HG02759 (cell line): ENCODE results near the gene CHRNG.

Experiments used
- ATAC-seq: cut with Tn5 transposase; IDR thresholded peaks from one replicate; pipeline ENCODE4 v1.9.1; 2021; ENCODE audit warnings: mild to moderate bottlenecking, moderate library complexity; ENCODE audit not compliant: unreplicated experiment

Gene CHRNG

DNA sequence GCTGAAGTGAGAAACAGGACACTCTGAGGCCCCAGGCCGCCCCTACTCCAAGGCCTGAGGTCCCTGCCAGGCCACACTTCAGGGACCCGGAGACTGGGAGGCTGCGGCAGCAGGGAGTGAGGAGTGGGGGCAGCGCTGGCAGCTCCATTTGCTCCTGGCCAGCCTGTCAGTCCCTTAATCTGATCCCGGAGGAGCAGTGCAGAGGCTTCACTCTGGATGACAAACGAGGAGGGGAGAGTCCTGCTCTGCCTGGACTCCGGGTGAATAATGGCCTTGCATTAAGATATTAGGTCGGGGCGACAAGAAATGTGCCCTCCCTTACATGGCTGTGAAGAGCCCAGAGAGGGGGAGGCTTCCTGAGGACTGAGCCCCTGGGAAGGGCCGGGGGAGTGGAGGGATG is 33.6 kb upstream of the CHRNG start:
- no peak for ATAC-seq

DNA sequence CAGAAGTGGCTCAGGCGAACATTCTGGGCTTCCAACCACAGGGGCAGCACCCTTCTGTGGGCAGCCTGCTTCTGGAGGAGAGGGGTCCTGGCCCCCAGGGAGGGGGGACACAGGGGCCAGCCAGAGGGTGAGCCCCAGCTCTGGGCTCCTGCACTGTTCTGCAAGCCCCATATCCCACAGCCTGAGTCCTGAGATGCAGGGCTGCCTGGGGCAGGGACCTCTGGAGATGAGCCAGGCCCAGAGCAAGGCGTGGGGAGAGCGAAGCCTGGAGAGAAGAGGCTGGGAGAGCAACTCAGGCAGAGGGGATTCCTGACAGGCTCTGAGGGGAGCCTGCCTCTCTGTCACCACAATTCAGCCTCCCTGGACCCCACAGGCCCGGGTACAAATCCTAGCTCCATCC is 32.8 kb upstream of the CHRNG start:
- ATAC-seq: no peak

DNA sequence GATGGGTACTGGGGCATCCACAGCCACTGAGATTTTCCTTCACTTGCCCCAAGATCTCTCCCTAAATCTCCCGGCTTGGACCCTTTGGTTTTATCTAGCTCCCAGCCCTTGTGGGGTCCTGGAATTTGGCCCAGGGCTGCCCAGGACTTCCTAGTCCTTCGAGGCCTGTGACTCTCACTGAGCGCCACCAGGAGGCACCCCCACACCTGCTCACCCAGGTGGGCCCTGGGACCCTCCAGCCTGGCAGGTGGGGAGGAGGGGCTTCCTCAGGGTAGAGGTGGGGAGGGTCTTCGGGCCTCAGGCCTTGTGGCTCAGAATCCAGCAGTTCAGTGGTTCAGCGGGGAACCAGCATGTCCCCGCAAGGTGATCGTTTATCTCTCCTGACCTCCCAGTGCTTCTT is 31.2 kb upstream of the CHRNG start:
- ATAC-seq: no peak

DNA sequence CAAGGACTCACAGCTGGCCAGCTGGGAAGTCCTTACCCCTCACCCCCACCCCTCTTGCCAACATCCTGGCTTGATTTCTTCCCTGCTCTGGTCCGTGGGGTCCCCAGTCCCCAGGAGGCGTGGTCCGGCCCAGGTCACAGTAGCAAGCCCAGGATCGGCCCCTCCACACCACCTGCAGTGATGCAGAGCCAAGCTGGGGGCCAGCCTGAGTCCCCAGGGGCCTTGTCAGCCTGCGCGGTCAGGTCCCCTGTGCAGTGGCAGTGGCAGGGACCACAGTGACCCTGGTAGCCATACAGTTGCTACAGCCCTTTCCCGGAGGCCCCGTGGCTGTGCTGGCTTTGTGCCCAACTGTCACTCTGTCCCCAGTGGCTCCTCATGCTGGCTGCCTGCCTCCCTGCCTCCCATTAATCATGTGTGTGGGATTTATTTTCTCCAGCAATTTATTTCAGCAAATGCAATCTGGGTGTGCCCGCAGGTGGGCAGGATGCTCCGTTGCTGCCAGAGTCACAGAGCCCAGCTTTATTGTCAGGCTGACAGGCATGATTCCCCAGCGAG is 28.1 kb upstream of the CHRNG start:
- ATAC-seq: no peak

DNA sequence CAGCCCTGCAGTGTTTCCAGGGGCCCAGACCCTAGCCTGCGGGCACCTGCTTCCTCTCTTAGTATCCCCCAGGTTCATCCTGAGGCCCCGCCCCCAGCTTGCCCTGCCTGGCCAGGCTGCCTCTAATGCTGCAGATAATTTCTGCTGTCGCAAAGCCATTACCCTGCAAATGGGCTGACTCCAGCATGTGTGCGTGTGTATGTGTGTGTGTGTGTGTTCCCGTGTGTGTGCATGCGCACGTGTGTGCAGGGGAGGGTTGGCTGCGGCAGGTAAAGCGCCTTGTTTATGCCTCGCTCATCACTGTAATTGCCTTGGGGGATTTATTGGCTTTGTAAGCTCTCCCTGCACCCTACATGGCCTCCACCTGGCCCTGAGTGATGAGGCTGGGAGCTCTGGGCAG is 26.9 kb upstream of the CHRNG start:
- no peak for ATAC-seq

DNA sequence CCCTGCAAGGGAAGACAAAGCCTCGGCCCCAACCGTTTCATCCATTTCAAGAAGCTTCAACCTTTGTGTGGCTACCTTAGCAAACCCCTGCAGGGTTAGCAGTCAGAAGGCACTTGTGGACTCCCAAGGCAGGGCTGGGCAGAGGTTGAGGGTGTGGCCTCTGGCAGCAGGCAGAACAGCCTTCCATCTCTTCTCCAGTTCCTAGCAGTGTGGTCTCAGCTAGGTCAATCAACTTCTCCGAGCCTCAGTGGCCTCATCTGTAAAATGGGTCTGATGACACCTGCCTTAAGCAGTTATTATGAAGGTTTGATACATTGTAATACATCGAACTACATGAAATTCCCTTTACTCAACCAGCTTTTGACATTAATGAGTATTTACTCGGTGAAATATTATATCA is 26.1 kb upstream of the CHRNG start:
- ATAC-seq: no peak

DNA sequence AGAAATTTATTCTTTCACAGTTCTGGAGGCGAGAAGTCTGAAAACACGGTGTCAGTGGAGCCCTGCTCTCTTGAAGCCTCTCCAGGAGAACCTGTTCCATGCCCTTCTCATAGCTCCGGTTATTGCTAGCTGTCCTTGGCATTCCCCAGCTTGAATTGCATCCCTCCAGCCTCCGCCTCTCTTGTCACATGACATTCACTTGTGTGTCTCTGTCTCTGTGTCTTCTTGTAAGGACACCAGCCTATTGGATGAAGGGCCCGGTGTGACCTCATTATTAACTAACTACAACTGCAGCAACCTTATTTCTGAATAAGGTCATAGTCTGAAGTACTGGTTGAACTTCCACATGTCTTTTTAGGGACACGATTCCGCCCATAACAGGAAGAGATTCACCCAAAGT is 23.9 kb upstream of the CHRNG start:
- ATAC-seq: no peak

DNA sequence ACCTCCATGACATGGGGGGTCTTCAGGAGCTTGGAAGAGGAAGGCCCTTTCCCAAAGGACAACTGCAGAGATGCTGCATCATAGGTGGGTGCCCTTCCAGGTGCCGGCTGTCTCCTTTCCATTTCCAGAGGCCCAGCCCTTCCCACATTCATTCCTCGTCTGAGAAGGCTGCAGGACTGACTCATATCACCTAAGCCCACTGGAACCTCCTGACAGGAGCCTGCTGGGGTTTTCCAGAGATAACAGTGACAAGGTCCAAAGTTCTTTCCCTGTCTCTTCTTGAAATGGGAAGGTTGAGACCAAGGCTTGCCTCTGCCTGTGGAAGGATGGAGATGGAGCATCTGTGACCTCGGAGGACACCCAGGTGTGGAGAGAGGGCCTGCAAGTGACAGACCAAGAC is 22.9 kb upstream of the CHRNG start:
- no peak for ATAC-seq

DNA sequence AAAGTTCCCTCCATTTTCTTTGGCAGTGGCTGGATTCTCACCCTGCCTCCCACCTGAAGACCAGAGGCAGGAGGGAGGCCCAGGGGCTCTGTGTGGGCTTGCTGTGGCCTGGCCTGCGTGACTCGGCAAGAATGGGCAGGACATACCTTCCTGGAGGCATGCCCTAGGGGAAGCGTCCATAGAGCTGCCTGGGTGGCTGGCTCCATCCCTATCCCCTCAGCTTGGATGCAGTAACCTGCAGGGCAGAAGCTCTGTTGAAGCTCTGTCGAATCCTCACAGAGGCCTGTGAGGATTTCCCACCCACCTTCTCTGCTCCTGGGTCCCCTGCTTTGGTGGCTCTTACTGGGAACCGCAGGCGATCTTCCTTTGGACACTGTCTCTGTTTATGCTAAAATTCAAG is 20.6 kb upstream of the CHRNG start:
- no peak for ATAC-seq

DNA sequence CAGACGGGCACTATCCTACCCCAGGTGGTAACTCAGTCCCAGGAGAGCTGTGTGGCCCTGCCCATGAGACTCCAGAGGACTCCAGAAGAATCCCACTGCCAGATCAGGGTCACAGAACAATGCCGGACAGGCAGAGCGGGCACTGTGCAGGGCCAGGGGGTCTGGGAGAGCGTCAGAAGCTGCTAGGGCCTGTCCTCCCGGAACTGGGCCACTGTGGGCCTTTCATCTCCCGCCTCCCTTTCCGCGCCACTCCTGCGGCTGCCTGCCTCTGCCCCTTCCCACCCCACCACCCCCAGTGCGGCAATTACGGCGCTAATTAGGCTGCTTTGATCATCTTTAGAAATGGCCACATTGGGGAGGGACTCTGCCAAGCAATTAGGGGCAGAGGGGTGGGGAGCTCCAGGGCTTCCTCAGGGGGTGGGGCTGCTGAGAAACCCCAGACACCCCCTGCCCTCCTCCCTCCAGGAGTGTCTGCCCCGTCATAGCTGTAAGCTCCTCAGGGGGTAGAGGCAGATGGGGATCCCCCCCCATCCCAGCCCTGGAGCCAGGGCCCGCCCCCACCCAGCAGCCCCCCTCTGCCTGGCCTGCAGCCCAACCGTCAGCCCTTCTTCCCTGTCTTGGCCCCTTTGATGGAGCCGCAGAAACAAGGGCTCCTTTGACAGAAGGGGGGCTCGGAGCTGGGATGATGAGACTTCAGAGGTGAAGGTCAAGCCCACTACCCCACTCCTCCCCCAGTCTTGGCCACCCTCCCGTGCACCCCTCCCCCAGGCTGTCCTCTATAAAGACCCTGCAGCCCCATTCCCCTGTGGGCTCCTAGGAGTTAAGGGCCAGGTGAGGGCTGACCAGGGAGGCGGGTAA is 19.7 kb upstream of the CHRNG start, which contains the start of gene PRSS56:
Gene PRSS56, plus strand, starts transcription at position 808 of the 858 bp plus-strand sequence. CDS start 211 bp downstream, outside the sequence.
- ATAC-seq: no peak

DNA sequence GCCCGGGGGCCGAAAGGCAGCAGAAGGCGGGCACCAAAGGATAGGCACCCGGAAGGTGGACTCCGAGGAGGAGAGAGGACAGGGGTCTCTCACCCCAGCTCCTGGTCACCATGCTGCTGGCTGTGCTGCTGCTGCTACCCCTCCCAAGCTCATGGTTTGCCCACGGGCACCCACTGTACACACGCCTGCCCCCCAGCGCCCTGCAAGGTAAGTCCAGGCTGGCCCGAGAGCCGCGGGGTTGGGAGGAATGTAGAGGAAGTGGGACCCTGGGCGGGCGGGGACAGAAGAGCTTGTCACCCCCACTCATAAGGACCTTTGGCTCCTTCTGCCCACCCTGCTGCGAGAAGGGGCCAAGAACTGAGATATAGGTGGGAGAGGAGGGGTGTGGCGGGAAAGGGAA is 19.0 kb upstream of the CHRNG start:
- ATAC-seq: no peak

DNA sequence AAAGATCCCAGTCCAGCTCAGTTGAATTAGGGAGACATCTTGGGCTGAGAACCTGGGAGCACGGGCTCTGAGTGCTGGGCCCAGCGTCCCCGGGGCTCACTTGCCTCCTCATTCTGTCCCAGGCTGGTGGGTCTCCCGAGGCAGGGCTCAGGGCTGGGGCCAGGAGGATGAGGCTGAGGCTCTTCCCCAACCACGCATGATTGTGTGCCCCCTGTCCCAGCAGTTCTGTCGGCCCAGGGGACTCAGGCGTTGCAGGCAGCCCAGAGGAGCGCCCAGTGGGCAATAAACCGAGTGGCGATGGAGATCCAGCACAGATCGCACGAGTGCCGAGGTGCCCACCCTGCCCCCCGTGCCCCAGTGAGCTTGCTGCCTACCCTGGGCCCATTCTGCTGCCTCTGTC is 18.4 kb upstream of the CHRNG start:
- ATAC-seq: no peak

DNA sequence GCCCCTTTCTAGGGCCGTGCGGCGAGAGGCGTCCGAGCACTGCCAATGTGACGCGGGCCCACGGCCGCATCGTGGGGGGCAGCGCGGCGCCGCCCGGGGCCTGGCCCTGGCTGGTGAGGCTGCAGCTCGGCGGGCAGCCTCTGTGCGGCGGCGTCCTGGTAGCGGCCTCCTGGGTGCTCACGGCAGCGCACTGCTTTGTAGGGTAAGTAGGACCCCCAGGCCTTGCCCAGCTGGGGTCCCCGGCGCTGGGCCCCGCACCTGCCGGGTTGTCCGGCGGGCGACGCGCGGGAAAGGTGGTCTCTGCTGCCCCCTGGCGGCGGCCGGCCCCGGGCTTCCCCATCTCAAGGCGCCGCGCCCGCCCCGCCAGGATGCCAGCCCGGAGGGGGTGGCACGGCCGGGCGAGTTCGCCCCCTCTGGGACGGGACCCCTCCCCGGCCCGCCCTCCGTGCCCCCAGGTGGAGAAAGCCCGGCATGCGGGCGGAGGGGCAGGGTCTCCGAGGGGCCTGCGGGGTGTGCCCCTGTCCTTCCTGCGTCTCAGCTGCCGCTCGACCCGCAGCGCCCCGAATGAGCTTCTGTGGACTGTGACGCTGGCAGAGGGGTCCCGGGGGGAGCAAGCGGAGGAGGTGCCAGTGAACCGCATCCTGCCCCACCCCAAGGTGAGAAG is 17.4 kb upstream of the CHRNG start:
- peak; percentile 43 for ATAC-seq

DNA sequence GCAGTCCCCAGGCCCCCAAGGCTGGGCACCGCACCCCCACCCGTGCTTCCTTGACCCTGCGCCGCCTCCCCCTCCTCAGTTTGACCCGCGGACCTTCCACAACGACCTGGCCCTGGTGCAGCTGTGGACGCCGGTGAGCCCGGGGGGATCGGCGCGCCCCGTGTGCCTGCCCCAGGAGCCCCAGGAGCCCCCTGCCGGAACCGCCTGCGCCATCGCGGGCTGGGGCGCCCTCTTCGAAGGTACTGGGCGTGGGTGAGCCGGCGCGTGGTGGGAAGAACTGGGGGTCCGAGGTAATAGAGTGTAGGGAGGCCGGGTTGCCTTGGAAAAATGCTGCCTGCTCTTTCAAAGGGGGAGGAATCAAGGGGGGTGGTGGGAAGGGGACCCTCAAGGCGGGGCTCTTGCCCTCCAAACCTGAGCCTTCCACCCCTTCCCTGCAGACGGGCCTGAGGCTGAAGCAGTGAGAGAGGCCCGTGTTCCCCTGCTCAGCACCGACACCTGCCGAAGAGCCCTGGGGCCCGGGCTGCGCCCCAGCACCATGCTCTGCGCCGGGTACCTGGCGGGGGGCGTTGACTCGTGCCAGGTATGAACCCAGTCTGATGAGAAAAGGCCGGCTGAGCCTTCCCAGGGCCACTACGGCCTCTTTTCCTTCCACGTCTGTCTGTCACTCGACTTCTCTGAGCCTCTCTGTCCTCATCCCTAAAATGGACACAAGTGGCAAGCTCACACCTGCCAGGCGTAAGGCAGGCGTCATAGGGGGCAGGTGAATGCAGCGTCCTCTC is 16.7 kb upstream of the CHRNG start:
- ATAC-seq: no peak

DNA sequence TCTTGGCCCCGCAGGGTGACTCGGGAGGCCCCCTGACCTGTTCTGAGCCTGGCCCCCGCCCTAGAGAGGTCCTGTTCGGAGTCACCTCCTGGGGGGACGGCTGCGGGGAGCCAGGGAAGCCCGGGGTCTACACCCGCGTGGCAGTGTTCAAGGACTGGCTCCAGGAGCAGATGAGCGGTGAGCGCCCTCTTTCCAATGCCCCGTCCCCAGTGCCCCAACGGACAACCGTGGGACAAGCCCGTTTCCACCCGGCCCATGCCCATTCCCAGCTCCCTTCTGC is 16.1 kb upstream of the CHRNG start:
- no peak for ATAC-seq

DNA sequence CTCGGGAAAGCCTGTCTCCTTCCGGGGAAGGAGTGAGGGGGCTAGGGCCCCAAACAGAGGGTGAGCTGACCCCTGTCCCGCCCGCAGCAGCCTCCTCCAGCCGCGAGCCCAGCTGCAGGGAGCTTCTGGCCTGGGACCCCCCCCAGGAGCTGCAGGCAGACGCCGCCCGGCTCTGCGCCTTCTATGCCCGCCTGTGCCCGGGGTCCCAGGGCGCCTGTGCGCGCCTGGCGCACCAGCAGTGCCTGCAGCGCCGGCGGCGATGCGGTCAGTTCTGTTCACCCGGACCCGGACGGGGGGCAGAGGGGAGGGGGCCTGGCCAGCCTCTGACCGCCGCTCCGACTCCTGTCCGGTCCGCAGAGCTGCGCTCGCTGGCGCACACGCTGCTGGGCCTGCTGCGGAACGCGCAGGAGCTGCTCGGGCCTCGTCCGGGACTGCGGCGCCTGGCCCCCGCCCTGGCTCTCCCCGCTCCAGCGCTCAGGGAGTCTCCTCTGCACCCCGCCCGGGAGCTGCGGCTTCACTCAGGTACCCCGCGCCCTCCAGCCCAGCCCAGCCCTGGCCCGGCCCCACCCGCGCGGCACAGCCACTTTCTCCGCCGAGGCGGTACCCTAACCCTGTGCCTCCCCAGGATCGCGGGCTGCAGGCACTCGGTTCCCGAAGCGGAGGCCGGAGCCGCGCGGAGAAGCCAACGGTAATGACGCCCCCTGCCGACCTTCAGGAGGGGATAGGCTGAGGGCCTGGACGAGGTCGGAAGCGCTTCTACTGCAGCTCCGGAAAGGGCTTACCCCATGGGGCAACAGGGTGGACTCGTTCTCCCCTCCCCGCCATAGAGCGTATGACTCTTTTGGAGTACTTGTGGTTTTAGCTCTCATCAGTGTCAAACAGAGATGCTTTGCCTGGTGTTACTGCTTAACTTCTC is 15.6 kb upstream of the CHRNG start:
- ATAC-seq: no peak

DNA sequence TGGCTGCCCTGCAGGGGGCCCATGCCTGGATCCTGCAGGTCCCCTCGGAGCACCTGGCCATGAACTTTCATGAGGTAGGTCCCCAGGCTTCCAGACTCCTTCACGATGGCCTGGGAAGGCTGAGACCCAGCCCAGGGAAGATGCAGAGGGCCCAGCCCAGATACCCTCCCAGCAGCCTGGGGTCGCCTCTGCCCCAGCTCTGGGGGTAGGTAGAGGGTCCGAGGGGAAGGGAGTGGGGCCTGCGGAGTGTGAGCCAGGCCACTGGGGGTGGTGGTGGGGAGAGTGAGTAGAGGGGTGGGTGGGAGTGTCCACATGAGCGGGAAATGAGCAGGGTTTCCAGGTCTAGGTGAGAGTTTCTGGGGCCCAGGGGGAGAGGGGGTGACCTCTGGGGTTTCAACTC is 14.7 kb upstream of the CHRNG start:
- no peak for ATAC-seq

DNA sequence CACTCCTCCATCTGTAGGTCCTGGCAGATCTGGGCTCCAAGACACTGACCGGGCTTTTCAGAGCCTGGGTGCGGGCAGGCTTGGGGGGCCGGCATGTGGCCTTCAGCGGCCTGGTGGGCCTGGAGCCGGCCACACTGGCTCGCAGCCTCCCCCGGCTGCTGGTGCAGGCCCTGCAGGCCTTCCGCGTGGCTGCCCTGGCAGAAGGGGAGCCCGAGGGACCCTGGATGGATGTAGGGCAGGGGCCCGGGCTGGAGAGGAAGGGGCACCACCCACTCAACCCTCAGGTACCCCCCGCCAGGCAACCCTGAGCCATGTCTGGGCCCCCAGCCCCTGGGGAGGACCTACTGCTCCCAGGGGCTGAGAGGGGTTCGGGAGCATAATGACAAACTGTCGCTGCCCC is 14.3 kb upstream of the CHRNG start:
- no peak for ATAC-seq

DNA sequence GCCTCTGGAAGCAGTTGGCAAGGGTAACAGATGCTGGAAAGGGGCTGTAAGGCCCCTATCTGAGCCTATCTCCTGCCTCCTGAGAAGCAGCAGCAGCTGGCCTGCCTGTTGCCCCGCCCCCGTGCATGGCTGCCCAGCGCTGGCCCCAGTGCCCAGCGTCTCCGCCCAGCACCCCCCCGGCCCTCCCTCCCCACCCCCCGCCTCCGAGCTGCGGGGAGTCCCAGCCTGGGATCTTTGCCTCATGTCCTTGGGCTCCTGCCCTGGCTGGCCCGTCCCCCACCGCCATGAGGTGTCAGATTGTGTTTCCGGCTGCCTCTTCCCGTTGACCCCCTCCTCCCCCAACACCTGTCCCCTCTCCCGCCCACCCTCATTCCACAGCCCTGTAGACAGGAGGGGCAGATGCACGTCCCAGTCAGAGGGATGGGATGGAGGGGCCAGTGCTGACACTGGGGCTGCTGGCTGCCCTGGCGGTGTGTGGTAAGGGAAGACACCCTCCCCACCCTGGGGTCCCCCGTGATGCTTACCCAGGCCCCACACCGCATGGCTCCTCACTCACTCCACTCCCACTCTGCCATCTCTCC is 13.6 kb upstream of the CHRNG start, which contains the start of gene CHRND:
Gene CHRND, plus strand, starts transcription at position 370 of the 581 bp plus-strand sequence. Its CDS starts 56 bp downstream, at position 426.
- ATAC-seq: no peak

DNA sequence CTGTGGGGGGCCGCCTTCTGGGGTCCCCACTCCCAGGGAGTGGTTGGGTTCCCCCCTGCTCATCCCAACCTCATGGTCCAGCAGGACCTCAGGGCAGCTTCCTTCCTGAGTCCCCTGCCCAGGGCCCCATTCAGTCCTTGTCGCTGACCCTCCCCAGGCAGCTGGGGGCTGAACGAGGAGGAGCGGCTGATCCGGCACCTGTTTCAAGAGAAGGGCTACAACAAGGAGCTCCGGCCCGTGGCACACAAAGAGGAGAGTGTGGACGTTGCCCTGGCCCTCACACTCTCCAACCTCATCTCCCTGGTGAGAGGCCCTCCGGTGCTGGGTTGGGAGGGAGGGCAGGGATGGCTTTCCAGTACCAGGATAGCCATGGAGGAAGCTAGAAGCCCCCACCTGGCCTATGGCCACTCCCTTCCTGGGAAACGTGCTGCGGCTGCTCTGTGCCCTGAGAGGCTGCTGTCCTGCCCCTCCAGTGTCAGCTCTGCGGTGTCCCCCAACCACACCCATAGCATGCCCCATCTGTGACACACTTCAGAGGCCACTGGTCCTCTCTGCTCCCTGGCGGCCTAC is 13.0 kb upstream of the CHRNG start:
- no peak for ATAC-seq
